Occipital lobe (tissue), 2 donors: ENCODE data around the gene CTSG. TPM values are rescaled to one million over a fixed set of nuclear protein-coding genes. Genes with fewer than 3 reads are reported as not detected.
"Not testable (repeated sequence)": the region's sequence is repeated elsewhere in the genome, so short reads cannot be mapped to it uniquely, and the experiment has no call there.

Source experiments
- DNase-seq: peaks from one replicate; lab custom pipeline; 2025; lab: John Stamatoyannopoulos, UW
- total RNA-seq: library from RNA; depleted of rRNA; stranded (reverse); fragments of >200 nt; gene quantifications from one replicate; pipeline ENCODE4 v1.2.3, GENCODE V29; 2014

The CTSG gene, protein sequence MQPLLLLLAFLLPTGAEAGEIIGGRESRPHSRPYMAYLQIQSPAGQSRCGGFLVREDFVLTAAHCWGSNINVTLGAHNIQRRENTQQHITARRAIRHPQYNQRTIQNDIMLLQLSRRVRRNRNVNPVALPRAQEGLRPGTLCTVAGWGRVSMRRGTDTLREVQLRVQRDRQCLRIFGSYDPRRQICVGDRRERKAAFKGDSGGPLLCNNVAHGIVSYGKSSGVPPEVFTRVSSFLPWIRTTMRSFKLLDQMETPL
- not detected for total RNA-seq

- DNase-seq: no peak
Measured at GRCh38 chr14:24576182-24576581, at the start of gene CTSG. TSS of gene CTSG (minus strand) at chr14:24576250. CDS start at chr14:24576223, 27 bp downstream.

DNA sequence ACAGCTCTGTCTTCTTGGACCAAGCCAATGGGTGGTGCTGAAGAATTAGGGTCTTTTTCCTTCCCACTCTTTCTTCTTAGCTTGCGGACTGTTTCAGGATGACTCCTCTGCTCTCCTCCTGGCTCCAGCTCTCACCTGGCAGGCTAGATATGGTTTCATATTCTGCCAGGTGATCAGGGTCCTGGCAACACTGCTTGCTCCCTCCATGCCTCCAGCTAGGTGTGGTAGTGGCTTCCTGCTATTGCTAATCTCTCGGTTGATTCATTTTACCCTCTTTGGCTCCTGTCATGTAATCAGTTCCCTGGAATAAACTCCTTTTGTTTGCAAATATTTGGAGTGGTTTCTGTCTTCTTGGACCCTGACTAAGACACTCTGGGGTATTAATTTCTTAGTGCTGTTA is 37.7 kb upstream of the CTSG start:
- DNase-seq: no peak

GRCh38 chr14:24613241-24613640 is 37.2 kb upstream of the CTSG start:
- DNase-seq: no peak

- DNase-seq: no peak
Measured at GRCh38 chr14:24612196-24612595, 36.1 kb upstream of the CTSG start.

DNA sequence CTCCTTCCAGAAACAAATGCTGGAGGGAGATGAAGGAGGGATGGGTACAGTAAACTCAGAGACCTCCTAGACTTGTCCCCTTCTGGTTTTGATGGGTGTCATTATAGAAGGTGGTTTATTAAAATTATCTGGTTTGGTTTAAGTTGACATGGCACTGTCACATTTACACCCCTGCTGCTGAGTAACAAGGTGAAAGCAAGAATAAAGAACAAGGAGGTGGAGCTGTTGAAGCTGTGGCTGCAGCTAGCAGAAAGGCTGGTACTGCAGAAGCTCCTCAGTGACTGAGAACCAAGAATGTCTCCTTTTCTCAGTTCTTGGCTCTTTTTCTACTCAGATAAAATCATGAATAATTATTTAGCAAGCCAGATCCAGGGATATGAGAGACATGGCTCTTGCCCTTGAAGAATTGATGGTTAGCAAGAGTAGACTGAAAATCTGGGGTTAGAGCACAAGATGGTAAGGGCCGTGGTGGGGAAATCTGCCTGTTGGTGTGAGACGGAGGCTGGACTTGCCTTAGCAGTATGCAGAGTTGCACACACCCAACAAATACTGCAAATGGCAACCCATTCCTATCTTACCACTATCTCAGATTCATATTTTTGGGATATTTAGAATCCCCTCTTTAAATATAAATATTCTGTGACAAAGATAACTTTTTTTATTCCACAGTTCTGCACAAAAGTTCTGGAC is 33.8 kb upstream of the CTSG start, which contains the start of gene GZMH:
GZMH (minus strand) TSS at position 31 of the 690 bp plus-strand sequence. CDS start 72 bp downstream, outside the sequence.
- no peak for DNase-seq

DNA sequence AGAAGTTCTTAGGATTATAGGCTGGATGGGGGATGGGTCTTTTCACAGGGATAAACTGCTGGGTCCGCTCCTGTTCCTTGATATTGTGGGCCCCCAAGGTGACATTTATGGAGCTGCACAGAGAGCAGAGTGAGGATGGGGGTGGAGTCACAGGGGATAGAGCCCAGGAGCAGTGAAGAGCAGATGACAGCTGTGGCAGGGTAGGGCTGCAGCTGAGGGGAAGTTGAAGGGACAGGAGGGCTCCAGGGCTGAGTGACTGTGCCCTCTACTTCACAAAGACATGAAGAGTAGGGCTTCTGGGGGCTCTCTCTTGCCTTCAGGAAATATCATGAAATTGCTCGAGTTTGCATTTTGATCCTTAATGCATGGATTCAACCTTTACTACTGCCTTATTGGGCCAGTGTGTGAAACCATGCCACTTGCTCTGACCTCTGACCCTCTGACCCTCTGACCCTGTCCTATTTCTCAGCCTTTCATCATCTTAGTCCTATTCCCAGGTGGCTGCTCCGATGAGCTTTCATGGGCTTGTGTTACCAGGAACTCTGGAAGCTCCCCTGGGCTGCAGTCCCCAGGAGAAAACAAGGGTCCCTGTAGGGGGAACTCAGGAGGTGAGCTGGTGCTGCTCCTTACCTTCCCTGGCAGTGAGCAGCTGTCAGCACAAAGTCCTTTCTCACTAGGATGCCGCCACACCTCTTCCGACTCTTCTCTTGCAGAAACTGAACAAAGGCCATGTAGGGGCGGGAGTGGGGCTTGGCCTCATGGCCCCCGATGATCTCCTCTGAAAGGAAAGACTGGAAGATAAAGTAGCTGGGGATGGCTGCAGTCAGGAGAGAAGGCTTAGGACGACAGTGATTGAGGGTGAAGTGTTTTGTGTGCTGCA is 31.8 kb upstream of the CTSG start:
- DNase-seq: no peak

DNA sequence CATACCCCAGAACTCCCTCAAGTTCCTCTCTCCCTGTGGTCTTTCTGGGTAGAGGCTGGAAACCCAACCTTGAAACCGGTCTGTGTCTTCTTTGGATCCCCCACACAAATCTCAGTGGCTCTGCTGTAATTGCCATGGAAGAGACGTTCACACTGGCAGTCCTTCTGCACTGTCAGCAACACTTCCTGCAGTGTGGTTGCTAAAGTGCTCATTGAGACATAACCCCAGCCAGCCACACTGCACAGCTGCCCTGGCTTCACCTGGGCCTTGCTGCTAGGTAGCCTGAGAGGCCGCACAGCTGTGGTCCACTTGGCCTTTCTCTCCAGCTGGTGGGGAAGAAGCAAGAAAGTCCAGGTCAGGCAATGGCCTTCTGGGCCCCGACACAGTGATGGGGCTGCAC is 31.0 kb upstream of the CTSG start:
- no peak for DNase-seq

DNA sequence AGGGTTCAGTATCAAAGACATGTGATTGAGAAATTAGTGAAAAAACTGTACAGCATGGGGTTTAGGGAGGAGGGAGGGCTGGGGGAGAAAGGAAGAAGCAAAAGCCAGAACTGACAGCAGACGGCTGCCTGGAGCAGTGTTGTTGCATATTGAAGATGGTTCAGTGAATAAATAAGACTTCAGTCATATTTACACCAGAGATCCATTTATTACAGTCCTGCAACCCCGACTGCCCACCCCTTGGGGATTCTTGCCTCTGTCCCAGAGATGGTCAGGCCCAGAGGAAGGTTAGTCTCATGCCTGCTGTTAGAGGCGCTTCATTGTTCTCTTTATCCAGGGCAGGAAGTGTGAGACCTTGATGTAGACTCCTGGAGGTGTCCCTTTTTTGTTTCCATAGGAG is 30.2 kb upstream of the CTSG start:
- no peak for DNase-seq

DNA sequence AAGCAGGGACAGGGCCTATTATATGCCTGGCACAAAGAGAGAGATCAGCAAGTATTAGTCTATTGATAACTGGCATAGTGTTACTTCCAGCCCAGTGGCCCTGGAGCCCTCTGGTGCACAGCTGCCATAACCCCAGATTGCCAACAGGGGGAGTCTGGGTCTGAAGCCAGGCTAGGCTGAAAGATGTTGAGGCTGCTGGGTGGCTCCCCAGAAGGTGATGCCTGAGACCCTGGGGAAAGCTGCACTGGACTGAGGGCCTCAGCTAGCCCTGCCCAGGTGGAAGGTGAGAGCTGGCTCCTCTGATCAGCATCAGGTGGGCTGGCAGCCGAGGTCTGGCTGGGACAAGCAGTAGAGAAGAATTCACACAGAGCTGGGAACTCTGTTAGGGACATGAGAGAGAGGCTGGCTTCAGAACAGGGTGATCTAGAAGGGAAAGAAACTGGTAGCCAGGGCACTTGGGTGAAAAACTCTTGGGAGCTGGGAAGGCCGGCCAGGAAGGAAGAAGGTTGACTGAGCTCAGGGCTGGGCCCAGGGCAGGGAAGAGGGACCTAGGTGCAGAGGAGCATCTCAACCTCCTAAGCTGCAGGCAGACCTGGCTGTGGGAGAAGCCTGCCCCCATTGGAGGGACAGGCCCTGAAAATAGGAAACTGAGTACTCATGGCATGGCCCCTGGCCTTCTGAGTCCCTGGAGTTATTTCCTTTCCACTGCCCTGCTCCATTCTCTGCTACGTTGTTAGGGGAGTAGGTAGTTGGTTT is 29.6 kb upstream of the CTSG start:
- DNase-seq: no peak

DNA sequence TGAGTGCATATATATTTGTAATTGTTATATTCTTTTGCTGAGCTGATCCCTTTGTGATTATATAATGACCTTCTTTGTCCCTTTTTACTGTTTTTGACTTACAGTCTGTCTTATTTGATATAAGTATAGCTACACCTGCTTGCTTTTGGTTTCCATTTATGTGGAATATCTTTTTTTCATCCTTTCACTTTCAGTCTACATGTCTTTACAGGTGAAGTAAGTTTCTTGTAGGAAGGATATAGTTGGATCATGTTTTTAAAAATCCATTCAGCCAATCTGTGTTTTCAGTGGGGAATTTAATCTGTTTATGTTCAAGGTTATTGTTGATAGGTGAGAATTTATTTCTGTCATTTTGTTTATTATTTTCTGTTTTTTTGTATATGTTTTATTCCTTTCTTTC is 21.4 kb upstream of the CTSG start:
- DNase-seq: no peak

- DNase-seq: no peak
Measured at GRCh38 chr14:24595073-24595808, 19.2 kb upstream of the CTSG start.

GRCh38 chr14:24591004-24591403 is 15.0 kb upstream of the CTSG start:
- not testable (repeated sequence) for DNase-seq

GRCh38 chr14:24584402-24584801 is 8.4 kb upstream of the CTSG start:
- not testable (repeated sequence) for DNase-seq

DNA sequence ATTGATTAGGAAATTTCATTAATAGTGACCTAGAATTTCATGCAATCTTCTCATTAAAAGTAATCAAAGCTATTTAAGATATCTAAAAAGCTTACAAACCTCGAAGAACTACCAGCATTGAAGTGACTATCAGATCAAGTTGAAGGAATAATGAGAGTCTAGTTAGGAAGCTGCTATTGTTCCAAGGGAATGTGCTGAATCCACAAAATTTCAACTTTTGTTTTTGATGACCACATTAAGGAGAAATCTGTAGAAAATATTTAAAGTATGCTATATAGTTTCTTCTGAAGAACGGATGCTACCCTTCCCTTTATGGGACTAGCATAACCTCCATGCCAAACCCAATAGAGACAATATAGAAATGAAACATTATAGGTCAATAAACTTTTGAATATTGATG is 2.5 kb upstream of the CTSG start:
- no peak for DNase-seq

GRCh38 chr14:24576771-24577170 is 721 bp upstream of the CTSG start:
- no peak for DNase-seq

DNA sequence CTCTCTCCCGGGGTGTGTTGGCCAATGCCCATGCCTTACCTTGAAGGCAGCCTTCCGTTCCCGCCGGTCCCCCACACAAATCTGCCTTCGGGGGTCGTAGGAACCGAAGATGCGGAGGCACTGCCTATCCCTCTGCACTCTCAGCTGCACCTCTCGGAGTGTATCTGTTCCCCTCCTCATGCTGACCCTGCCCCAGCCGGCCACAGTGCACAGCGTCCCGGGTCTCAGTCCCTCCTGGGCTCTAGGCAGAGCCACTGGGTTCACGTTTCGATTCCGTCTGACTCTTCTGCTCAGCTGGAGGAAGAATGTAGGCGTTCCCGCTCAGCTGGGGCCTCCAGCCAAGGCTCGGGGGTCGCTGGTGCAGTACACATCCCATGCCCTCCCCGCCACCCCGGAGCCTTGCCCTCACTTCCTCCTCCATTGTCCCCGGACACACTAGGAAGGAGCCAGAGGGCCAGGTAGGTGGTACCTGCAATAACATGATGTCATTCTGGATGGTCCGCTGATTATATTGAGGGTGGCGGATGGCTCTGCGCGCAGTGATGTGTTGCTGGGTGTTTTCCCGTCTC is 1.8 kb downstream of the CTSG start:
- no peak for DNase-seq

DNA sequence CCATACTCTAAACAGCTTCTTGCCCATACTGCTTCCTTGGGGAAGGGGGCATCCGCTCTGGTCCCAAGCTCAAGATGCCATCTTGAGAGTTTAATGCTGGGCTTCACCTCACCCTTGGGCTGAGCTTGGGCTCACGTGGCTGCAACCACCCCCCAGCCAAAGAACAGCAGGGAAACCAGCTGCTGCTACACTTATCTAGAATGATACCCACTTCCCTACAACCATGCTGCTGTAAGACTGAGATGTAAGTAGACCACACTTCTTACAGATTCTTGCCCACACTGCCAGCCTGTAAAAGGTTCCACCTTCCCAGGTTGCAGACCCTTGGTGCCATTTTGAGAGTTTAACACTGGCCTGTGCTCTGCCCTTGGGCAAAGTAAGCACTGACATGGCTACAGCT is 9.7 kb downstream of the CTSG start:
- DNase-seq: no peak

DNA sequence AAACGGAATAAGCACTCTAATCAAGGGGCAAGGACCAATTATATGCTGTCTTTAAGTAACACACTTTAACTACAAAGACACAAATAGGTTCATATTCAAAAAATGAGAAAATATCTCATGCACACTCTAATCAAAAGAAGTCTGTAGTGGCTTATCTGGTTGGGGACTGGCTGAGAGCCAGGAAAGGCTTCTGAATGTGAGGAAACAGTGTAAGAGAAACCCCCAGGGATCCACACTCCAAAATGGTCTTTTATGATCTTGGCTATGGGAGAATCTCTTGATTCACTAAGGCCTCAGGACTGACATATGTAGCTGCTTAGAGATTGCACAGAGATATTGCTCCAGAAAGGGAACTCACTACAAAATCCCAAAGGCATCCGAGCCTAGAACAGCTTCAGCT is 10.3 kb downstream of the CTSG start:
- no peak for DNase-seq

DNA sequence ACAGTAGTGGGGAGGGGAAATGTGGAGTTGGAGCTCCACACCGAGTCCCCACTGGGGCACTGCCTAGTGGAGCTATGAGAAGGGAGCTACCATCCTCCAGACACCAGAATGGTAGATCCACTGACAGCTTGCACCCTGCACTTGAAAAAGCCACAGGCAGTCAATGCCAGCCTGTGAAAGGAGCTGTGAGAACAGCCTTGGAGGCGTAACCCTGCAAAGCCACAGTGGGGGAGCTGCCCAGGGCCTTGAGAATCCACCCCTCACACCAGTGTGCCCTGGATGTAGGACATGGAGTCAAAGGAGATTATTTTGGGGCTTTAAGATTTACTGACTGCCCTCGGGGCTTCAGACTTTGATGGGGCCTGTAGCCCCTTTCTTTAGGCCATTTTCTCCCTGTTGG is 12.5 kb downstream of the CTSG start:
- no peak for DNase-seq

GRCh38 chr14:24556756-24557155 is 19.3 kb downstream of the CTSG start:
- DNase-seq: no peak
